ENCODE data around the gene APBB2. TPM values are rescaled to one million over a fixed set of nuclear protein-coding genes. Genes with fewer than 3 reads are reported as not detected.
A peak's percentile ranks its signal among the peaks of the same experiment; 100 is the strongest.

APBB2 gene
- total and polyA plus RNA-seq, 2 of the 8 experiments (the other 6 are each of a cell fraction or from before 2014, with no cell fraction given) = 58.7 to 59.4 TPM

GRCh38 chr4:41070516-41071281 is 143.6 kb downstream of the APBB2 start:
- Histone ChIP-seq H2BK15ac (ENCODE audit: low read length) (no peak overlapping the region), H3K4ac (replicated peaks; ENCODE audit: insufficient read length, low read depth, low read length) (no peak overlapping the region), H2BK120ac (replicated peaks; ENCODE audit: low read depth, low read length) (no peak overlapping the region), H4K5ac (ENCODE audit: insufficient read length, low read depth, low read length) (no peak overlapping the region), H2AK5ac (ENCODE audit: low read depth, low read length) (no peak overlapping the region), H2BK20ac (ENCODE audit: low read length) (no peak overlapping the region), H3K56ac (replicated peaks; ENCODE audit: insufficient read length, low read depth, low read length) (no peak overlapping the region), H3K79me1 (ENCODE audit: low read depth, low read length) (no peaks in the 10 kb centered on the region; the same call in 1 of the 2 replicates), H3K14ac (ENCODE audit: insufficient read length) (no peak overlapping the region), H3K27me3 (replicated peaks in 1 of 4; ENCODE audit: control insufficient read depth in 3 of 4, extremely low read depth in 1 of 4, insufficient read depth in 3 of 4, low read length in 3 of 4) (no peaks in the 10 kb centered on the region), H3K18ac (ENCODE audit: extremely low read depth, low read length) (no peak overlapping the region), H3K4me1 (replicated peaks in 1 of 4; ENCODE audit: control insufficient read depth in 3 of 4, insufficient read depth in 4 of 4, low read length in 3 of 4) (peaks cover 0 to 5% (median 3%) of the 10 kb centered on the region in 4 experiments; a peak in 5 of 7 replicates), H3K23me2 (ENCODE audit: low read depth, low read length) (no peaks in the 10 kb centered on the region), H2AFZ (ENCODE audit: low read length) (no peak overlapping the region), H3K36me3 (ENCODE audit: control insufficient read depth in 2 of 4, insufficient read depth in 4 of 4, low read length in 3 of 4) (no peaks in the 10 kb centered on the region), H4K91ac (replicated peaks; ENCODE audit: insufficient read length, low read length) (no peak overlapping the region), H2BK5ac (ENCODE audit: low read depth, low read length) (0 out of 2 replicates have a peak overlapping the region, but pooled peaks have one; percentile 25), H2BK12ac (ENCODE audit: low read depth, low read length) (no peak overlapping the region), H3K27ac (ENCODE audit: low read depth, low read length) (no peak overlapping the region), H3K23ac (ENCODE audit: insufficient read length) (no peak overlapping the region), H4K20me1 (replicated peaks in 1 of 2; ENCODE audit: control insufficient read depth in 1 of 2, insufficient read depth in 2 of 2, low read length in 2 of 2) (no peaks in the 10 kb centered on the region), H4K8ac (ENCODE audit: extremely low read depth, insufficient read depth, low read length) (no peak overlapping the region), H3K4me2 (ENCODE audit: insufficient read depth in 1 of 2, low read depth in 2 of 2, low read length in 2 of 2) (no peak overlapping the region), H3K9me3 (ENCODE audit: insufficient read depth in 2 of 2, low read depth in 1 of 2, low read length in 1 of 2) (no peaks in the 10 kb centered on the region), H3K9ac (replicated peaks in 1 of 4; ENCODE audit: extremely low read depth in 1 of 4, low read depth in 3 of 4, low read length in 3 of 4) (no peak overlapping the region), H3K79me2 (ENCODE audit: control insufficient read depth in 1 of 2, insufficient read depth in 2 of 2, low read length in 2 of 2) (peaks cover 0 to 5% of the 10 kb centered on the region in 2 experiments; a peak in 1 of 4 replicates), H3K4me3 (ENCODE audit: extremely low read depth in 1 of 4, insufficient read depth in 2 of 4, low read depth in 3 of 4, low read length in 4 of 4) (no peak overlapping the region)
- WGBS, 2 experiments (ENCODE audit: extremely low coverage in 1 of 2, insufficient coverage in 1 of 2, insufficient read length in 1 of 2, insufficient replicate concordance in 2 of 2, low coverage in 1 of 2, low lambda C conversion rate in 2 of 2, missing lambda C conversion rate in 1 of 2) = 90% methylated on average over 10 of the region's 10 CpGs; no CpG with 5 or more reads in 1 of the 2 experiments
- DNase-seq (ENCODE audit: low read depth in 1 of 2, low spot score in 2 of 2) (no peak), FAIRE-seq (no peak)
- peak; percentile 42; the same call in 1 of the 2 replicates for TF ChIP-seq TEAD4 (IDR thresholded peaks at IDR 0.05; ENCODE audit: low read depth, low read length)
- TF ChIP-seq NANOG (IDR thresholded peaks at IDR 0.05; ENCODE audit: insufficient read depth, low read depth, low read length, poor library complexity, severe bottlenecking) = no peak
- CTCF ChIA-PET (ENCODE audit: partially characterized antibody) = interaction anchor here (0.9 to 2.6 kb wide), 4 partner anchors 27 to 145 kb away, joined by 3 to 6 read pairs (median 3); partner anchors contain the start of gene APBB2
- POLR2A ChIA-PET (ENCODE audit: partially characterized antibody) = interaction anchor here (1.0 to 1.8 kb wide), 4 partner anchors 9 to 186 kb away, joined by 3 to 4 read pairs (median 4); partner anchors contain the start of gene UCHL1

All from H1 (cell line).